ENCODE data around the gene NR2E1. TPM values are rescaled to one million over a fixed set of nuclear protein-coding genes. Genes with fewer than 3 reads are reported as not detected.

NR2E1 gene
- polyA plus RNA-seq, 3 donors, result 0.02 TPM; not detected in 2

GRCh38 chr6:108142240-108142639 is 23.6 kb upstream of the NR2E1 start:
- no peak overlapping the region for H3K27ac ChIP-seq (ENCODE audit: low read depth, low read length)
- 81 to 94% (median 92%) methylated on average over 1 of the region's 1 CpG for WGBS, 3 donors

- 84 to 97% (median 93%) methylated on average over 6 of the region's 6 CpGs for WGBS, 3 donors
- H3K27ac ChIP-seq (ENCODE audit: low read depth, low read length), result no peak overlapping the region
These were observed 20.2 kb upstream of the NR2E1 start for GRCh38 chr6:108145639-108146038.

DNA sequence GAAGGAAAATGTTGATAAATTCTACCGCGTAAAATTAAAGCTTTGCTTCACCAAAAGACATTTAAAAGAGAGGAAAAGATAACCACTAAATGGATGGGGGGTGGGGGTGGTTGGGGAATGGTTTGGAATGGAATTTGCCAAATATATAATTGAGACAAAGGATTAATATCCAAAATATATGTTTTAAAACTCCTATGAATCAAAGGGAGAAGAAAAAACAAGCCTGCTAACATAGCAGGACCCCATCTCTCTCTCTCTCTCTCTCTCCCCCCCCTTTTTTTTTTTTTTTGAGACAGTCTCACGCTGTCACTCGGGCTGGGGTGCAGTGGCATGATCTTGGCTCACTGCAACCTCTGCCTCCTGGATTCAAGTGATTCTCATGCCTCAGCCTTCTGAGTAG is 13.4 kb upstream of the NR2E1 start:
- no peak overlapping the region for H3K27ac ChIP-seq (ENCODE audit: low read depth, low read length)
- 76 to 86% (median 85%) methylated on average over 4 of the region's 4 CpGs for WGBS, 3 donors

DNA sequence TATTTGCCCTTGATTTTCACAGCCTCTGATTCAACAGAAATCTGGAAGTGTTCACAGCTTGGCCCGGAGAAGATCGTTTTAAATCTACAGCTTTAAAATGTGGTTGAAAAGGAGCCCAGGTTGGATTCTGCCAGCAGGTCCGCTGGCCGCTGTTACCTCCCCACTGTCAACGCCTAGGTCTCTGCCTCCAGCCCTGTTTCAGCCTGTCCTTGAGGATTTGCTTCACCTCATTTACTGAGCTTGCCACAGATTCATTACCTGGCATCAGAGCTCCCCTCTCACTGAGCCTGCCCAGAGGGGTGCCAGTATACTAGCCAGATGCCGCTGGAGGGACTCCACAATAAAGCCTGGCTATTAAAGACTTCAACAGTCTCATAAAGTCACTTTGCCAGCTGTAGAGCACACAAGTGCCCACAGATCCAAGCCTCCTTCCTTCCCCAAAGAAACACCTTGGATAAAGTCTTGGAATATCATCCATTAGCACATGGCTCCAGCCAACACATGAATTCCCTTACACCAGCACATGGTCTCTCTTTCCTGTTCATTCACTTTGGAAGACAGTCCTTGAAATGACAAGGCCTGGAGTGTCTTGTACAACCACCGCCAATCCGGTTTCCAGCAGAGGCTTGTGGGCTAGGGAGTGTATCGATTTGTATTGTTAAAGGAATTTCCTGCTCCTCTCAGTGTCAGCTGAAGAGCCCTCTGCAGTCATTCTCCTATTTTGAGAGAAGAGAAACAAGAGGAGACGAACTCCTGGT is 9.5 kb upstream of the NR2E1 start:
- H3K27ac ChIP-seq (ENCODE audit: low read depth, low read length), result no peak overlapping the region
- WGBS, 3 donors, result 21 to 29% (median 29%) methylated on average over 10 of the region's 10 CpGs

- WGBS, 3 donors, result 11 to 16% (median 12%) methylated on average over 8 of the region's 8 CpGs
- no peak overlapping the region for H3K27ac ChIP-seq (ENCODE audit: low read depth, low read length)
These were observed 8.9 kb upstream of the NR2E1 start for GRCh38 chr6:108156938-108157233.

- no peak overlapping the region for H3K27ac ChIP-seq (ENCODE audit: low read depth, low read length)
- WGBS, 3 donors, result 3 to 4% (median 4%) methylated on average over 59 to 60 of the region's 60 CpGs
These were observed 8.4 kb upstream of the NR2E1 start for GRCh38 chr6:108157234-108157980.

GRCh38 chr6:108157981-108158525 is 7.8 kb upstream of the NR2E1 start:
- no peak overlapping the region for H3K27ac ChIP-seq (ENCODE audit: low read depth, low read length)
- WGBS, 3 donors, result 5 to 7% (median 7%) methylated on average over 38 of the region's 38 CpGs

DNA sequence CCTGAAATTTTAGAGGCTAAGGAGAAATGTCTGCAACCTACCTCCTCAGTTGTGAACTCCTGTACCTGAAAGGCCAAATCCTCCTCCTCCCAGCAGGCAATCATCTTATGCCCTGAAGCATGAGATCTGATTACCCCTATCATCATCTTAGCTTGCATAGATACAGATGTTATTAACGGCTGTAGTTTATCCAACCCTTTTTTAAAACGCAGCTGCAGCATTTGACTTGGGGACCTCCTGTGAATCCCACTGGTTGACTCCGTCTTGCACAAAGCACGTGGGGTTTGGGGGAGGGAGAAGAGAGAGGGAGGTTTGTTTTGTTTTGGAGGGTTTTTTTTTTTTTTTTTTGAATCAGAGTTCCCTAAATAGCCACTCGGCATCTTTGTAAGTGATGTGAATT is 5.8 kb upstream of the NR2E1 start:
- WGBS, 3 donors, result 32 to 36% (median 33%) methylated on average over 5 of the region's 5 CpGs

GRCh38 chr6:108161724-108162282 is 4.0 kb upstream of the NR2E1 start:
- no peak overlapping the region for H3K27ac ChIP-seq (ENCODE audit: low read depth, low read length)
- WGBS, 3 donors, result 7 to 14% (median 10%) methylated on average over 3 of the region's 3 CpGs

More for the DNA sequence above, 5.8 kb upstream of the NR2E1 start:
- no peak overlapping the region for H3K27ac ChIP-seq (ENCODE audit: low read depth, low read length)

- H3K27ac ChIP-seq (ENCODE audit: low read depth, low read length), result no peak overlapping the region
- WGBS, 3 donors, result 2 to 7% (median 5%) methylated on average over 6 of the region's 6 CpGs
These were observed 2.6 kb upstream of the NR2E1 start for GRCh38 chr6:108163267-108163643.

- 7 to 8% (median 7%) methylated on average over 41 of the region's 41 CpGs for WGBS, 3 donors
- no peak overlapping the region for H3K27ac ChIP-seq (ENCODE audit: low read depth, low read length)
These were observed 1.9 kb upstream of the NR2E1 start for GRCh38 chr6:108163644-108164542.

DNA sequence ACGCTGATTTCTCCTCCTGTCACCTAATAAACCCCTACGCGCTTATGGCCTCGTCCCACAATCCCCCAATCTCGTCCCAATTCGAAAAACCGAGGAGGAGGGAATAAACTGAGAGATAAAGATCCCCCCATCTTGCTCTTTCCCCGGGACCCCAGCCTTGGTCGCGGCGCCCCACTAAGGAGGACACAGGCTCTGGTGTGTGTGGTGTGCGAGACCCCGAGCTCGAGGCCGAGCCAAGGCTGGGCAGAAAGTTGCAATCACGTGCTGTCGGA is 1.3 kb upstream of the NR2E1 start:
- 0 to 5% (median 3%) methylated on average over 17 of the region's 17 CpGs for WGBS, 3 donors

GRCh38 chr6:108164815-108165706 is 761 bp upstream of the NR2E1 start:
- H3K27ac ChIP-seq (ENCODE audit: low read depth, low read length), result no peak overlapping the region

More for the DNA sequence above, 1.3 kb upstream of the NR2E1 start:
- no peak overlapping the region for H3K27ac ChIP-seq (ENCODE audit: low read depth, low read length)

GRCh38 chr6:108166664-108167448 is 1.0 kb downstream of the NR2E1 start:
- 8 to 9% (median 8%) methylated on average over 58 of the region's 58 CpGs for WGBS, 3 donors
- no peak overlapping the region for H3K27ac ChIP-seq (ENCODE audit: low read depth, low read length)

More at GRCh38 chr6:108164815-108165706, 761 bp upstream of the NR2E1 start:
- WGBS, 3 donors, result 4 to 6% (median 6%) methylated on average over 66 to 69 of the region's 69 CpGs

GRCh38 chr6:108167449-108168089 is 1.7 kb downstream of the NR2E1 start:
- H3K27ac ChIP-seq (ENCODE audit: low read depth, low read length), result no peak overlapping the region
- 27 to 34% (median 31%) methylated on average over 35 of the region's 35 CpGs for WGBS, 3 donors

GRCh38 chr6:108168090-108168463 is 2.3 kb downstream of the NR2E1 start:
- H3K27ac ChIP-seq (ENCODE audit: low read depth, low read length), result no peak overlapping the region
- WGBS, 3 donors, result 16 to 30% (median 26%) methylated on average over 23 of the region's 23 CpGs

All from adipose tissue (tissue), 3 donors.